Gastroesophageal sphincter (tissue), 3 donors: ENCODE data around the gene WDR88.

Source experiments
- CTCF ChIP-seq, 4 experiments: fragments of 200-600 bp in 2 of 4; fragments of 450-650 bp in 2 of 4; sonication (generic) in 1 of 4; IDR thresholded peaks; one replicate each; pipeline ENCODE4 v1.5.1; 2017 to 2019; ENCODE audit warnings: antibody characterized with exemption in 4 of 4, mild to moderate bottlenecking in 2 of 4, moderate library complexity in 2 of 4
- POLR2A ChIP-seq, 2 donors: fragments of 450-650 bp; IDR thresholded peaks; one replicate each; pipeline ENCODE4 v1.6.1; 2017; ENCODE audit warnings: antibody characterized with exemption in 2 of 2, mild to moderate bottlenecking in 2 of 2, moderate library complexity in 1 of 2
- POLR2AphosphoS5 ChIP-seq: sonication (generic); formaldehyde crosslinking; IDR thresholded peaks from one replicate; pipeline ENCODE4 v1.6.1; 2017; ENCODE audit warnings: antibody characterized with exemption

- no peak for TF ChIP-seq POLR2AphosphoS5
- TF ChIP-seq POLR2A (IDR thresholded peaks at IDR 0.05), result no peak
- TF ChIP-seq CTCF (IDR thresholded peaks at IDR 0.05), result no peak
Measured at GRCh38 chr19:33110137-33110910, 21.6 kb upstream of the WDR88 start.
